ENCODE data around the gene HDAC11. TPM values are rescaled to one million over a fixed set of nuclear protein-coding genes. Genes with fewer than 3 reads are reported as not detected.

Gene HDAC11
- polyA plus RNA-seq, 1 experiment, result 7.1 TPM

DNA sequence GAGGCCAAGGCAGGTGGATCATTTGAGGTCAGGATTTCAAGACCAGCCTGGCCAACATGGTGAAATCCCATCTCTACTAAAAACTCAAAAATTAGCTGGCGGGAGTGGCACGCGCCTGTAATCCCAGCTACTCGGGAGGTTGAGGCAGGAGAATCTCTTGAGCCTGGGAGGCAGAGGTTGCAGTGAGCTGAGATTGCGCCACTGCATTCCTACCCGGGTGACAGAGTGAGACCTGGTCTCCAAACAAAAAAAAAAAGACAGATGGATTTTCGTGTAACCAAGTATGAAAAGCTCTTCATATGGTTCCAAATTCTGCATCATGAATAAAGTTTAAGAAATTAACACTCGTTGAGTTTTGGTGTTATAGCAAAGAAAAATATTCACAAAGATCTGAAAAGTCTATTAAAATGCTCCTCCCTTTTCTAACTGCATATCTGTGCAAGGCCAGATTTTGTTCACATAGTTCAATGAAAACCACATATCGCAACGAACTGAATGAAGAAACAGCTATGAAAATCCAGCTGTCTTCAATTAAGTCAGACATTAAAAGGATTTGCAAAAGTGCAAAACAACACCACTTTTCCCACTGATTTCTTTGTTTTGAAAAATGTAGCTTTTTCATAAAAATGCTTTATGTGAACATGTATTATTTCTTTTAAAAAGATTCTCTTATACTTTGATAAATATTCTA lies 45.0 kb downstream of the HDAC11 start:
- H3K9me3 ChIP-seq (ENCODE audit: control insufficient read depth, insufficient read depth, low read length), result peaks cover 5% of the 10 kb centered on the region; the same call in 1 of the 2 replicates
- H3K4me3 ChIP-seq (ENCODE audit: low read depth, low read length), result no peak overlapping the region
- no peak overlapping the region for H3K27ac ChIP-seq (ENCODE audit: low read depth, low read length)
- no peaks in the 10 kb centered on the region for H3K27me3 ChIP-seq (ENCODE audit: control insufficient read depth, insufficient read depth, low read length)
- CTCF ChIA-PET, result interaction anchor here (0.6 to 2.6 kb wide), 11 partner anchors 10 to 600 kb away, joined by 3 to 12 read pairs (median 4); no protein-coding TSS in a partner anchor
- no peak for DNase-seq (ENCODE audit: low read depth, low spot score)
- TF ChIP-seq, protein P1, sequence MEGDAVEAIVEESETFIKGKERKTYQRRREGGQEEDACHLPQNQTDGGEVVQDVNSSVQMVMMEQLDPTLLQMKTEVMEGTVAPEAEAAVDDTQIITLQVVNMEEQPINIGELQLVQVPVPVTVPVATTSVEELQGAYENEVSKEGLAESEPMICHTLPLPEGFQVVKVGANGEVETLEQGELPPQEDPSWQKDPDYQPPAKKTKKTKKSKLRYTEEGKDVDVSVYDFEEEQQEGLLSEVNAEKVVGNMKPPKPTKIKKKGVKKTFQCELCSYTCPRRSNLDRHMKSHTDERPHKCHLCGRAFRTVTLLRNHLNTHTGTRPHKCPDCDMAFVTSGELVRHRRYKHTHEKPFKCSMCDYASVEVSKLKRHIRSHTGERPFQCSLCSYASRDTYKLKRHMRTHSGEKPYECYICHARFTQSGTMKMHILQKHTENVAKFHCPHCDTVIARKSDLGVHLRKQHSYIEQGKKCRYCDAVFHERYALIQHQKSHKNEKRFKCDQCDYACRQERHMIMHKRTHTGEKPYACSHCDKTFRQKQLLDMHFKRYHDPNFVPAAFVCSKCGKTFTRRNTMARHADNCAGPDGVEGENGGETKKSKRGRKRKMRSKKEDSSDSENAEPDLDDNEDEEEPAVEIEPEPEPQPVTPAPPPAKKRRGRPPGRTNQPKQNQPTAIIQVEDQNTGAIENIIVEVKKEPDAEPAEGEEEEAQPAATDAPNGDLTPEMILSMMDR (IDR thresholded peaks at IDR 0.05; ENCODE audit: low read depth, low read length), result no peak
- POLR2A ChIA-PET, result no interaction called here

DNA sequence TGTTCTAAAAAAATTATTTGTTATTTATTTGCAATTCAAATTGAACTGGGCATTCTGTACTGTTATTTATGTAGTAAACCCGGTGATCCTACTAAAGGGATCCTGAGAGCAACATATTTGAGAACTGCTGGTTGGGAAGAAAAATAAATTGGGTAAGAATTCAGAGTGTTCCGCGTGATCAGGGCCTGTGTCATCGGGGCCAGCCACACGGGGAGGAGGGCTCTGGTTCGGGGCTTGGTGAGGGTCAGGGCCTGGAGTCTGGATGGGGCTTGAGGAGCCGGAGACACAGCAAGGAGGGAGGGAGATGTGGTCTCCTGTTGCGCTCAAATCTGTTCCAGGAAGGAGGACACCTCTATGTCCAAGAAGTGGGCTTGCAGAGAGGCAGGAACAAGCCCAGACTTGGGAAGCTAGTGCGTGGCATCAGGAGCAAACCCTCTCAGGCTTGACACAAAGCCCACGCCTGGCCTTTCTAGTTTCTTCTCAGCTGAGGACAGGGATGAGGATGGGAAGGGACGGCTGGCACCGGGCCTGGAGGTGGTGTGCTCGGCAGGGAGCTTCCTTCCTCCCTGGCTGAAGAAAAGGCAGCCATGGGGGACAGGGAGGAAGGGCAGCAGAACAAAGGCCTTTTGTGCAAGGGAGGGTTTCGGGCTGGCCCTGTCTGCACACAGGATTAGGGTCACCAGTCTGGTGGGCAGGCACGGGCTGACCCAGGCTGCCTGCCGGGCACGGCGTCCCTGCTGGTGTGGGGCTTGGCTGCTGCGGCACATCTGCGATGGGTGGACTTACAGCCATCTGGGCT lies 45.9 kb downstream of the HDAC11 start:
- ChIA-PET CTCF (interaction anchor here (1.1 to 2.6 kb wide), 5 partner anchors 26 to 126 kb away, joined by 4 to 12 read pairs (median 4); no protein-coding TSS in a partner anchor), POLR2A (no interaction called here)
- Histone ChIP-seq H3K4me3 (ENCODE audit: low read depth, low read length) (no peak overlapping the region), H3K27ac (ENCODE audit: low read depth, low read length) (no peak overlapping the region), H3K9me3 (ENCODE audit: control insufficient read depth, insufficient read depth, low read length) (peaks cover 5% of the 10 kb centered on the region; the same call in 1 of the 2 replicates), H3K27me3 (ENCODE audit: control insufficient read depth, insufficient read depth, low read length) (no peaks in the 10 kb centered on the region)
- TF ChIP-seq, protein P1 (IDR thresholded peaks at IDR 0.05; ENCODE audit: low read depth, low read length), result no peak
- no peak for DNase-seq (ENCODE audit: low read depth, low spot score)

DNA sequence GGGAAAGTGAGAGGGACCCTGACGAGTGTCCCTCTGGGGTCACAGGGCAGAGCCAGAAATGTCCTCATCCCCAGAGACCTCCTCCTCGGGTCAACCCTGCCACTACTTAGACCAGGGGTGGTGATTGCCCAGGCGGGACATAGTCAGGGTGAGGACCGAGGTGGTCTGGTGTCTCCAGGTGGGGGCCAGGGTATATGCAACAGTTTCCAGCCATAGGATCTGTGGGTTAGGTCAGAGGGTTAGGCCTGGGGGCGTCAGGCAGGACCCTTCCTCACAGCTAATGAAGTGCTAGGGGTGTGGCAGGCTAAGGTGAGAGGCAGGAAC lies 46.5 kb downstream of the HDAC11 start:
- DNase-seq (ENCODE audit: low read depth, low spot score), result no peak
- H3K9me3 ChIP-seq (ENCODE audit: control insufficient read depth, insufficient read depth, low read length), result peaks cover 5% of the 10 kb centered on the region; the same call in 1 of the 2 replicates
- H3K27ac ChIP-seq (ENCODE audit: low read depth, low read length), result no peak overlapping the region
- ChIA-PET CTCF (no interaction called here), POLR2A (no interaction called here)
- H3K4me3 ChIP-seq (ENCODE audit: low read depth, low read length), result no peak overlapping the region
- H3K27me3 ChIP-seq (ENCODE audit: control insufficient read depth, insufficient read depth, low read length), result no peaks in the 10 kb centered on the region
- TF ChIP-seq, protein P1 (IDR thresholded peaks at IDR 0.05; ENCODE audit: low read depth, low read length), result no peak

DNA sequence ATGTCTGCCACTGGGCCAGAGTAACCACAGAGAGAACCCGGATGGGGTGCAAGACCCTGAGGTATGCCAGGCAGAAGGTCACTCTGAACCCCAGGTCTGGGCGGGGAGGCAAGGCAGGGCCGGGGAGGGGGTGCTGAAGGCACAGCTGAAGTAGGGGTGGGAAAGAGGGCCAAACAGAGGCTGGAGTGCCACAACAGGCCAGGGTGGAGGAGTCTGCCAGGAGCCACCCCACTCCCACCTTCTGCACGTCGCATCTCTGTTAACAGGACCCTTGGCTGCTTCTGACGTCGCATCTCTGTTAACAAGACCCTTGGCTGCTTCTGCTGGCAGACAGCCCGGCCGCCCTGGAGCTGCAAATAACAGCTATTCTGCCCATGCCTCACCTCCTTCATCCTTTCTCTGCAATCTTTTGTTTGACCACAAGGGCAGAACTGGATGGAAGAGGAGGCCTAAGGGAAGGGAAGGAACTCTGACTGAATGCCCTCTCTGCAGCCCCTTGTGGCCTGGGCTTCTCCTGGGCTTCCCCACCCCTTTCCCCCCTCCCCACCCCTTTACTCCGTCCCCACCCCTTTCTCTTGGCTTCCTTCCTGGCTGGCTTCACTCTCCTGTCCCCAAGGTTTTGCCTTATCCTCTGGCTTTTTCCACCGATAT lies 48.2 kb downstream of the HDAC11 start:
- POLR2A ChIA-PET, result no interaction called here
- TF ChIP-seq, protein P1 (IDR thresholded peaks at IDR 0.05; ENCODE audit: low read depth, low read length), result peak; percentile 43
- no peak for DNase-seq (ENCODE audit: low read depth, low spot score)
- Histone ChIP-seq H3K27ac (ENCODE audit: low read depth, low read length) (no peak overlapping the region), H3K9me3 (ENCODE audit: control insufficient read depth, insufficient read depth, low read length) (no peaks in the 10 kb centered on the region; the same call in 1 of the 2 replicates), H3K4me3 (ENCODE audit: low read depth, low read length) (no peak overlapping the region), H3K27me3 (ENCODE audit: control insufficient read depth, insufficient read depth, low read length) (no peaks in the 10 kb centered on the region)
- CTCF ChIA-PET, result interaction anchor here (0.7 to 1.3 kb wide), 5 partner anchors 9 to 120 kb away, joined by 3 to 4 read pairs (median 3); no protein-coding TSS in a partner anchor
